Prostate gland (tissue), 2 donors: Measurements from ENCODE around the gene MR1. TPM values are rescaled to one million over a fixed set of nuclear protein-coding genes. Genes with fewer than 3 reads are reported as not detected.
"Not testable (repeated sequence)": the region's sequence is repeated elsewhere in the genome, so short reads cannot be mapped to it uniquely, and the experiment has no call there.

Experiments
- DNase-seq: peaks from one replicate; pipeline ENCODE4 v3.0.0-alpha.2; 2019; ENCODE audit warnings: low spot score
- H3K27ac ChIP-seq, 2 donors: fragments of 200-600 bp; sonication (generic); 2 replicates each; pipeline ENCODE4 v1.5.1; 2017 to 2019
- H3K27me3 ChIP-seq: fragments of 200-600 bp; sonication (generic); replicated peaks from 2 replicates; pipeline ENCODE4 v1.5.1; 2019; ENCODE audit not compliant: insufficient read depth
- H3K36me3 ChIP-seq, 2 donors: fragments of 200-600 bp; sonication (generic); 1 replicate in 1 of 2; 2 replicates in 1 of 2; pipeline versions ENCODE4 v1.5.1 to v1.8.1; 2017 to 2019
- H3K4me1 ChIP-seq: fragments of 200-600 bp; sonication (generic); replicated peaks from 2 replicates; pipeline ENCODE4 v1.5.1; 2019
- H3K4me3 ChIP-seq, 2 donors: fragments of 200-600 bp; sonication (generic); 2 replicates each; pipeline ENCODE4 v1.5.1; 2017 to 2019
- H3K9me3 ChIP-seq: fragments of 200-600 bp; sonication (generic); 2 replicates; pipeline ENCODE4 v1.5.1; 2017
- POLR2A ChIP-seq: fragments of 450-650 bp; IDR thresholded peaks from one replicate; pipeline ENCODE4 v1.6.1; 2016; ENCODE audit warnings: antibody characterized with exemption, mild to moderate bottlenecking
- POLR2AphosphoS5 ChIP-seq: sonication (generic); formaldehyde crosslinking; IDR thresholded peaks from one replicate; pipeline ENCODE4 v1.6.1; 2017; ENCODE audit warnings: antibody characterized with exemption
- WGBS: methylation state at CpG from one replicate; pipeline ENCODE4 v1.1.5; 2018; 5-methylcytosine and 5-hydroxymethylcytosine counted together
- intact Hi-C: fragments of 100-400 bp; cut with DNase I; formaldehyde crosslinking; loops from one replicate; pipeline ENCODE4 v1.14.2; 2022
- total RNA-seq, 2 donors: library from RNA; depleted of rRNA; stranded (reverse); fragments of >200 nt; gene quantifications; one replicate each; pipeline ENCODE4 v1.1.0, GENCODE V29; 2016
- TF ChIP-seq, protein P1 (sequence below), 4 experiments: fragments of 200-600 bp in 2 of 4; fragments of 450-650 bp in 2 of 4; sonication (generic) in 2 of 4; IDR thresholded peaks; 1 replicate in 3 of 4; 2 replicates in 1 of 4; pipeline ENCODE4 v1.5.1; 2016 to 2019; ENCODE audit warnings: antibody characterized with exemption in 4 of 4, mild to moderate bottlenecking in 2 of 4, moderate library complexity in 2 of 4

The MR1 gene
- total RNA-seq, 2 donors from 2014 or later, result 14.3 to 17.5 TPM

- DNase-seq, result no peak
- H3K4me1 ChIP-seq, result peaks cover 3% of the 10 kb centered on the region
- intact Hi-C loops, result loop anchor here (10.0 kb wide), 1 partner anchor 393 kb away; the partner anchor contains the start of gene XPR1
- H3K4me3 ChIP-seq, result no peak overlapping the region
- TF ChIP-seq POLR2AphosphoS5 (no peak), POLR2A (no peak)
- TF ChIP-seq, protein P1, sequence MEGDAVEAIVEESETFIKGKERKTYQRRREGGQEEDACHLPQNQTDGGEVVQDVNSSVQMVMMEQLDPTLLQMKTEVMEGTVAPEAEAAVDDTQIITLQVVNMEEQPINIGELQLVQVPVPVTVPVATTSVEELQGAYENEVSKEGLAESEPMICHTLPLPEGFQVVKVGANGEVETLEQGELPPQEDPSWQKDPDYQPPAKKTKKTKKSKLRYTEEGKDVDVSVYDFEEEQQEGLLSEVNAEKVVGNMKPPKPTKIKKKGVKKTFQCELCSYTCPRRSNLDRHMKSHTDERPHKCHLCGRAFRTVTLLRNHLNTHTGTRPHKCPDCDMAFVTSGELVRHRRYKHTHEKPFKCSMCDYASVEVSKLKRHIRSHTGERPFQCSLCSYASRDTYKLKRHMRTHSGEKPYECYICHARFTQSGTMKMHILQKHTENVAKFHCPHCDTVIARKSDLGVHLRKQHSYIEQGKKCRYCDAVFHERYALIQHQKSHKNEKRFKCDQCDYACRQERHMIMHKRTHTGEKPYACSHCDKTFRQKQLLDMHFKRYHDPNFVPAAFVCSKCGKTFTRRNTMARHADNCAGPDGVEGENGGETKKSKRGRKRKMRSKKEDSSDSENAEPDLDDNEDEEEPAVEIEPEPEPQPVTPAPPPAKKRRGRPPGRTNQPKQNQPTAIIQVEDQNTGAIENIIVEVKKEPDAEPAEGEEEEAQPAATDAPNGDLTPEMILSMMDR (IDR thresholded peaks at IDR 0.05), result no peak
- H3K27me3 ChIP-seq, result no peaks in the 10 kb centered on the region
- H3K36me3 ChIP-seq, result no peaks in the 10 kb centered on the region
- H3K9me3 ChIP-seq, result no peaks in the 10 kb centered on the region
- no peak overlapping the region for H3K27ac ChIP-seq
Measured at GRCh38 chr1:181028196-181028595, 5.6 kb upstream of the MR1 start.

DNA sequence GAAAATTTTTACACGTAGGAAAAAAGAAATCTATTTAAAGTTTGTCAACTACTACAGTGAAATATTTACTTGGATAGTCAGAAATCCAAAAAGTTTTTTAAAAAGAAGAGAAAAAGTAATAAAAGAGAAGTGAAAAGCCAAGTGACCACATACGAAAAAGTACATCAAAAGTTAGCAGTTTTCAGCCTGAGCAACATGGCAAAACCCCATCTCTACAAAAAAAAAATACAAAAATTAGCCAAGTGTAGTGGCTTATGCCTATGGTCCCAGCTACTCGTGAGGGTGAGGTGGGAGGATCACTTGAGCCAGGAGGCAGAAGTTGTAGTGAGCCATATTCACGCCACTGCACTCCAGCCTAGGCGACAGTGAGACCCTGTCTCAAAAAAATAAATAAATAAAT is 5.2 kb upstream of the MR1 start:
- Histone ChIP-seq H3K9me3 (no peaks in the 10 kb centered on the region), H3K27ac (no peak overlapping the region), H3K4me1 (peaks cover 6% of the 10 kb centered on the region), H3K27me3 (no peaks in the 10 kb centered on the region), H3K4me3 (no peak overlapping the region), H3K36me3 (no peaks in the 10 kb centered on the region)
- WGBS, result 86% methylated on average over 5 of the region's 5 CpGs
- TF ChIP-seq, protein P1 (IDR thresholded peaks at IDR 0.05), result no peak
- intact Hi-C loops, result loop anchor here (10.0 kb wide), 1 partner anchor 394 kb away; the partner anchor contains the start of gene XPR1
- DNase-seq, result no peak

DNA sequence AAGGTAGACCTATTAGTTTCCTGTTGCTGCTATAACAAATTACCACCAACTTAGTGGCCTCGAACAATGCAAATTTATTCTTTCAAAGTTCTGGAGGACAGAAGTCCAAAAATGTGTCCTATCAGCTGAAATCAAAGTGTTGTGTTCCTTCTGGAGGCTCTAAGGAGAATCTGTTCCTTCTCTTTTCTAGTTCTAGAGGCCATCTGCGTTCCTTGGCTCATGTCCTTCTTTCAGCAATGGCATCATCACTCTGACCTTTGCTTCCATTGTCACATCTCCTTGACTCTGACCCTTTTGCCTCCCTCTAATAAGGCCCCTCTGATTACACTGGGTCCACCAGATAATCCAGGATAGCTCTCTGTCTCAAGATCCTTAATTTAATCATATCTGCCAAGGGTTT is 1.2 kb upstream of the MR1 start:
- no peaks in the 10 kb centered on the region for H3K9me3 ChIP-seq
- no peak overlapping the region for H3K4me3 ChIP-seq
- WGBS, result 70% methylated on average over 2 of the region's 2 CpGs
- H3K36me3 ChIP-seq, result no peaks in the 10 kb centered on the region
- intact Hi-C loops, result loop anchor here (10.0 kb wide), 1 partner anchor 992 kb away; no protein-coding TSS in a partner anchor
- TF ChIP-seq POLR2A (no peak), POLR2AphosphoS5 (no peak)
- TF ChIP-seq, protein P1 (IDR thresholded peaks at IDR 0.05), result no peak
- peak overlapping the region; percentile 91 to 96 for H3K27ac ChIP-seq
- DNase-seq, result no peak
- H3K27me3 ChIP-seq, result no peaks in the 10 kb centered on the region
- peaks cover 6% of the 10 kb centered on the region for H3K4me1 ChIP-seq

GRCh38 chr1:181033128-181033798 is 520 bp upstream of the MR1 start:
- TF ChIP-seq POLR2A (peak; percentile 44), POLR2AphosphoS5 (peak; percentile 84)
- TF ChIP-seq, protein P1 (IDR thresholded peaks at IDR 0.05), result no peak
- intact Hi-C loops, result loop anchor here (10.0 kb wide), 1 partner anchor 992 kb away; no protein-coding TSS in a partner anchor
- no peaks in the 10 kb centered on the region for H3K9me3 ChIP-seq
- DNase-seq, result peak; percentile 70
- H3K27me3 ChIP-seq, result no peaks in the 10 kb centered on the region
- H3K4me1 ChIP-seq, result peaks cover 6% of the 10 kb centered on the region
- H3K4me3 ChIP-seq, result peak overlapping the region; percentile 32 to 40
- no peaks in the 10 kb centered on the region for H3K36me3 ChIP-seq
- 39% methylated on average over 2 of the region's 2 CpGs for WGBS
- peak overlapping the region; percentile 91 to 96 for H3K27ac ChIP-seq

DNA sequence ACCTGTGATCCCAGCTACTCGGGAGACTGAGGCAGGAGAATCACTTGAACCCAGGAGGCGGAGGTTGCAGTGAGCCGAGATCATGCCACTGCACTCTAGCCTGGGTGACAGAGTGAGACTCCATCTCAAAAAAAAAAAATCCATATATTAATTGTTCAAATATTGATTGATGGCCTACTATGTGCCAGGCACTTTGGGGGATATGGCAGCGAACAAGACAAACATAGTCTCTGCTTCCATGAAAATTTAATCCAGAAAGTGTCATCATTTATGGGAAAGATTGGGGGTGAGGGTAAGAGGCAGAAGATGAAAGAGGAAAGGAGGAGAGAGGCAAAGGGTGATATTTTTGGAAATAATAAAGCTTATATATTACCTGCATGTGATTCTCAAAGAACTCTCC is 1.4 kb downstream of the MR1 start:
- 96% methylated on average over 4 of the region's 4 CpGs for WGBS

More for the DNA sequence above, 1.4 kb downstream of the MR1 start:
- H3K4me3 ChIP-seq, H3K9me3 ChIP-seq, H3K36me3 ChIP-seq, H3K27ac ChIP-seq, DNase-seq, H3K27me3 ChIP-seq, H3K4me1 ChIP-seq: not testable (repeated sequence)
- intact Hi-C loops, result loop anchor here (5.0 to 10.0 kb wide), 2 partner anchors 107 to 990 kb away; no protein-coding TSS in a partner anchor
